AG04449 (cell line): ENCODE measurements around the gene ZFHX2.
"Not testable (repeated sequence)": the region's sequence is repeated elsewhere in the genome, so short reads cannot be mapped to it uniquely, and the experiment has no call there.

Experiments
- CTCF ChIA-PET: fragments of 350-600 bp; formaldehyde crosslinking; extraction: SDS; loops from one replicate; lab custom pipeline; 2021; ENCODE audit warnings: antibody characterized with exemption; lab: Yijun Ruan, JAX
- POLR2A ChIA-PET: fragments of 400-600, 350-600 bp; formaldehyde crosslinking; extraction: SDS; loops from one replicate; lab custom pipeline; 2020; ENCODE audit warnings: antibody characterized with exemption, inconsistent platforms; lab: Yijun Ruan, JAX
- DNase-seq: peaks from one replicate; pipeline ENCODE4 v3.0.0-alpha.2; 2010; ENCODE audit warnings: low read depth, low spot score
- H3K4me3 ChIP-seq: 2 replicates; pipeline ENCODE4 v1.5.1; 2011; ENCODE audit warnings: low read depth, mild to moderate bottlenecking, control low read depth, low read length
- CTCF ChIP-seq: IDR thresholded peaks from one replicate; pipeline ENCODE4 v1.5.1; 2011; ENCODE audit warnings: mild to moderate bottlenecking, moderate library complexity, low read length, control low read depth, inconsistent platforms; ENCODE audit not compliant: insufficient read depth; ENCODE audit errors: missing control alignments

ZFHX2 gene

DNA sequence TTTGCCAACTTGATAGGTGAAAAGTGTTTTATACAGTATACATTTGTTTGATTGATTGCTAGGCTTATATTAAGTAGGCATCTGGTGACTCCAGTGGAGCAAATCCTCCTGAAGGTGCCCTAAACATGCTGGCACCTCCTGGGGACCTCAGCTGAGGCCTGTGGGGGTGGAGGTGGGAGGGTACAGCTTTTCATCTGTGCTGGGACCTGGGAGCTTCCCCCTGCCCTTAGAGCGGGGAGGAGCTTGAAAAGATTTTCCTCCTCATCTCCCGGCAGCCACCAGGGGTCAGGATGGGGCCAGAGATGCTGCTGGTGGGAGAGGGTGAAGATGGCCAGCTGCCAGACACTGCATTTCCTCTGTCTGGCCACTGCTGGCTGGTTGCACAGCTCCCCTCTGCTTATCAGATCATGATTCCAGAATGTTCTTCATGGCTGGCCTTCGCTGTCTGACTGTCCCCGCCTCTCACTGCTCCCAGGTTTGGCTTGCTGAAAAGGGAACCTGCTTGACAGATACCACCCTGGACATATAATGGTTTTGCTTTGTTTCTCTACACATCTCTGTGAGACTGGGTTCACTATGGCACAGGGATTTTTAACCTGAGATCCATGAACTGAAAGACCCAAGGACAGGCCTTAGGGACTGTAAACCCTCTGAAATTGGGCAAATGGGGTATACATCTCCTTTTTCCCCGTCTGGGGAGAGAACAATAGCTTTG is 37.5 kb upstream of the ZFHX2 start:
- peak; percentile 96 for TF ChIP-seq CTCF
- POLR2A ChIA-PET = interaction anchor here (0.6 kb wide), 1 partner anchor 323 kb away, joined by 3 read pairs; no protein-coding TSS in a partner anchor
- DNase-seq = peak; percentile 44
- H3K4me3 ChIP-seq = no peak overlapping the region
- CTCF ChIA-PET = interaction anchor here (0.7 to 4.0 kb wide), 31 partner anchors 9 to 504 kb away, joined by 3 to 56 read pairs (median 5); partner anchors contain the start of genes AP1G2, DHRS4 and JPH4

DNA sequence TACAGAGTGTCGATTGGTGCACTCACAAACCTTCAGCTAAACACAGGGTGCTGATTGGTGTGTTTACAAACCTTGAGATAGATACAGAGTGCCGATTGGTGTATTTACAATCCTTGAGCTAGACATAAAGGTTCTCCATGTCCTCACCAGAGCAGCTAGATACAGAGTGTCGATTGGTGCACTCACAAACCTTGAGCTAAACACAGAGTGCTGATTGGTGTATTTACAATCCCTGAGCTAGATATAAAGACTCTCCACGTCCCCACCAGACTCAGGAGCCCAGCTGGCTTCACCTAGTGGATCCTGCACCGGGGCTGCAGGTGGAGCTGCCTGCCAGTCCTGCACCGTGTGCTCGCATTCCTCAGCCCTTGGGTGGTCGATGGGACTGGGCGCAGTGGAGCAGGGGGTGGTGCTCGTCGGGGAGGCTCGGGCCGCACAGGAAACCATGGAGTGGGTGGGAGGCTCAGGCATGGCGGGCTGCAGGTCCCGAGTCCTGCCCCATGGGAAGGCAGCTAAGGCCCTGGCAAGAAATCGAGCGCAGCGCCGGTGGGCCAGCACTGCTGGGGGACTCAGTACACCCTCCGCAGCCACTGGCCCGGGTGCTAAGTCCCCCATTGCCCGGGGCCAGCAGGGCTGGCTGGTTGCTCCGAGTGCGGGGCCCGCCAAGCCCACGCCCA is 33.1 kb upstream of the ZFHX2 start:
- DNase-seq, H3K4me3 ChIP-seq, POLR2A ChIA-PET, CTCF ChIA-PET: not testable (repeated sequence)

GRCh38 chr14:23583761-23584526 is 32.4 kb upstream of the ZFHX2 start:
- DNase-seq, POLR2A ChIA-PET, H3K4me3 ChIP-seq, CTCF ChIA-PET: not testable (repeated sequence)

DNA sequence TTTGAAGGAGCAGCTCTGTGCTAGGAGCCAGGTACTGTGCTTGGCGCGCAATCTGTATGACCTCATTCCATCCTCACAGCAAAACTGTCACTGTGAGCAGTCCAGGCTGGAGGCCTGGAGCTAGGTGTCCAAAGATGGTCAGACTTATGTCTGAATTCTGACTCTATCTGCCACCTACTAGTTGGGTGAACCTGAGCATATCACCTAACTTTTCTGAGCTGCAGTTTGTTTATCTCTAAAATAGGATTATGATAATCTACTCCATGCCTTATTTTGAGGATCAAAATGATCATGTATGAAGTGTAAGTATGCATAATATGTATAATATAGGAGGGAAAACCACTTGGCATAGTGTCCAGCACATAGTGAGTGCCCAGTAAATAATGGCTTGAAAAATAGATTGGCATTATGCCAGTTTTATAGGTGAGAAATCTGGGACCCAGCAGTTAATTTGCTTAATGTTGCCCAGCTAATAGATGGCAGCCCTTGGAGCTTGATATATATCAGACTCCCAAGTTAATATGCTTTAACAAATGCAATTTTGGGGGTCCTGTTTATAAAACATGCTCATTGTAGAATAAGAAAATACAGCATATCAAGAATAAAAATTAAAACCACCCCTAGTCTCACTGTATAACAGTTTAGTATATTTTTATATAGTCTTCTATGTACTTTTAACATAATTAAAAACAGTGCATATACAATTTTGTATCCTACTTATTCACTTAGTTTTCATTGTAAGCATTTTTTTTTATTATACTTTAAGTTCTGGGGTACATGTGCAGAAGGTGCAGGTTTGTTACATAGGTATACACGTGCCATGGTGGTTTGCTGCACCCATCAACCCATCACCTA is 31.6 kb upstream of the ZFHX2 start:
- no peak for DNase-seq
- CTCF ChIA-PET = interaction anchor here (0.8 to 2.4 kb wide), 2 partner anchors 20 to 82 kb away, joined by 3 to 5 read pairs; no protein-coding TSS in a partner anchor
- H3K4me3 ChIP-seq = no peak overlapping the region
- POLR2A ChIA-PET = no interaction called here
- TF ChIP-seq CTCF = no peak

GRCh38 chr14:23580948-23581281 is 29.4 kb upstream of the ZFHX2 start:
- DNase-seq = no peak
- ChIA-PET CTCF (interaction anchor here (1.1 to 2.4 kb wide), 2 partner anchors 18 to 51 kb away, joined by 3 to 5 read pairs; no protein-coding TSS in a partner anchor), POLR2A (no interaction called here)
- H3K4me3 ChIP-seq = no peak overlapping the region
- no peak for TF ChIP-seq CTCF

GRCh38 chr14:23580152-23580926 is 28.8 kb upstream of the ZFHX2 start:
- CTCF ChIA-PET = no interaction called here
- POLR2A ChIA-PET = no interaction called here
- no peak for DNase-seq
- TF ChIP-seq CTCF = no peak
- no peak overlapping the region for H3K4me3 ChIP-seq
